ENCODE measurements around the gene PMEPA1.

- no peak for TF ChIP-seq CTCF (IDR thresholded peaks at IDR 0.05)
- TF ChIP-seq POLR2A (IDR thresholded peaks at IDR 0.05), result no peak
Observed at GRCh38 chr20:57692393-57692792, 17.4 kb downstream of the PMEPA1 start.
